HepG2 (cell line): Measurements from ENCODE around the gene PTPRH. TPM values are rescaled to one million over a fixed set of nuclear protein-coding genes. Genes with fewer than 3 reads are reported as not detected.
A peak's percentile ranks its signal among the peaks of the same experiment; 100 is the strongest.

Experiments
- ATAC-seq: fragments of 200-7000 bp; cut with Tn5 transposase; 3 replicates; pipeline ENCODE4 v1.9.1; 2020; ENCODE audit warnings: mild to moderate bottlenecking, moderate library complexity
- BruUV-seq: library from RNA; stranded (reverse); fragments of 400-500 nt; replicated peaks from 2 replicates; lab custom pipeline; 2021; lab: Mats Ljungman, UMichigan
- CTCF ChIA-PET: fragments of 300-600 bp; formaldehyde crosslinking; extraction: SDS; loops from one replicate; lab custom pipeline; 2021; ENCODE audit warnings: low total read pairs, inconsistent platforms, low intra/inter-chr PET ratio; lab: Yijun Ruan, JAX
- POLR2A ChIA-PET: fragments of 350-600 bp; sonication (Branson Sonifier 250); formaldehyde crosslinking; loops from one replicate; lab custom pipeline; 2020; ENCODE audit warnings: antibody characterized with exemption, inconsistent platforms; lab: Yijun Ruan, JAX
- DNase-seq: peaks from one replicate; pipeline ENCODE4 v3.0.0-alpha.2; 2015; ENCODE audit warnings: low spot score
- FAIRE-seq: peaks from 3 replicates; lab custom pipeline; 2011; peaks lifted over from hg19 to GRCh38; lab: Jason Lieb, UNC
- H2AFZ ChIP-seq: one replicate; pipeline ENCODE4 v1.6.1; 2011; ENCODE audit warnings: low read length, inconsistent platforms
- H3K27ac ChIP-seq: fragments of 300-600 bp; 3 replicates; pipeline ENCODE4 v1.8.0; 2011; ENCODE audit warnings: mixed run types, mild to moderate bottlenecking, mixed read lengths, low read length, inconsistent platforms; ENCODE audit not compliant: insufficient read depth; ENCODE audit errors: extremely low read length
- H3K27me3 ChIP-seq, 2 experiments: fragments of 200-600 bp in 1 of 2; 2 replicates in 1 of 2; 3 replicates in 1 of 2; pipeline versions ENCODE4 v1.6.0 to v1.8.0; 2011; ENCODE audit warnings: low read length in 2 of 2, mild to moderate bottlenecking in 2 of 2, moderate library complexity in 2 of 2, inconsistent platforms in 1 of 2; ENCODE audit not compliant: insufficient read depth in 2 of 2, control insufficient read depth in 1 of 2
- H3K36me3 ChIP-seq, 2 experiments: fragments of 200-600 bp in 1 of 2; replicated peaks in 1 of 2; 2 replicates in 1 of 2; 3 replicates in 1 of 2; pipeline versions ENCODE4 v1.5.1 to v1.8.0; 2011; ENCODE audit warnings: low read length in 2 of 2, inconsistent platforms in 1 of 2; ENCODE audit not compliant: insufficient read depth in 2 of 2, control insufficient read depth in 1 of 2
- H3K4me1 ChIP-seq: 2 replicates; pipeline ENCODE4 v1.5.1; 2012; ENCODE audit warnings: low read length, inconsistent platforms; ENCODE audit not compliant: insufficient read depth
- H3K4me2 ChIP-seq: 2 replicates; pipeline ENCODE4 v1.6.0; 2011; ENCODE audit warnings: low read depth, low read length, inconsistent platforms
- H3K4me3 ChIP-seq, 3 experiments: fragments of 200-600 bp in 1 of 3; sonication (generic), shearing (Covaris generic) in 1 of 3; replicated peaks in 1 of 3; 2 replicates each; pipeline ENCODE4 v1.5.1; 2011 to 2016; ENCODE audit warnings: low read length in 3 of 3, inconsistent platforms in 2 of 3, low read depth in 2 of 3, mild to moderate bottlenecking in 2 of 3, control low read depth in 1 of 3, mixed read lengths in 1 of 3; ENCODE audit not compliant: insufficient read depth in 1 of 3
- H3K79me2 ChIP-seq: one replicate; pipeline ENCODE4 v1.6.1; 2011; ENCODE audit warnings: low read length, inconsistent platforms; ENCODE audit not compliant: insufficient read depth
- H3K9ac ChIP-seq: 2 replicates; pipeline ENCODE4 v1.6.0; 2011; ENCODE audit warnings: mild to moderate bottlenecking, low read depth, low read length, inconsistent platforms; ENCODE audit not compliant: insufficient read depth
- H3K9me3 ChIP-seq: 2 replicates; pipeline ENCODE4 v1.5.1; 2012; ENCODE audit warnings: mild to moderate bottlenecking, low read length
- H4K20me1 ChIP-seq: 2 replicates; pipeline ENCODE4 v1.6.0; 2011; ENCODE audit warnings: inconsistent platforms, mild to moderate bottlenecking, low read length, moderate library complexity; ENCODE audit not compliant: insufficient read depth
- ATAD3A ChIP-seq: sonication (generic); formaldehyde crosslinking; IDR thresholded peaks from 2 replicates; pipeline ENCODE4 v1.4.0; 2020; ENCODE audit warnings: missing genetic modification reagents
- CBFB ChIP-seq: sonication (generic); formaldehyde crosslinking; IDR thresholded peaks from 2 replicates; pipeline ENCODE4 v1.4.0; 2020; ENCODE audit warnings: missing genetic modification reagents
- CBX5 ChIP-seq: sonication (generic); formaldehyde crosslinking; IDR thresholded peaks from 2 replicates; pipeline ENCODE4 v1.4.0; 2020; ENCODE audit warnings: missing genetic modification reagents, borderline replicate concordance
- JUNB ChIP-seq: sonication (generic); formaldehyde crosslinking; IDR thresholded peaks from 2 replicates; pipeline ENCODE4 v1.8.0; 2022; ENCODE audit warnings: missing genetic modification reagents, mild to moderate bottlenecking, borderline replicate concordance
- KMT2B ChIP-seq: IDR thresholded peaks from 2 replicates; pipeline ENCODE4 v1.6.1; 2016; ENCODE audit warnings: missing genetic modification reagents, missing compliant biosample characterization
- NR2F6 ChIP-seq, 2 experiments: IDR thresholded peaks; 2 replicates each; pipeline ENCODE4 v1.6.1; 2016; ENCODE audit warnings: antibody characterized with exemption in 1 of 2, mild to moderate bottlenecking in 1 of 2
- POLR2A ChIP-seq, 2 experiments: IDR thresholded peaks; 2 replicates each; pipeline ENCODE4 v1.6.1; 2011; ENCODE audit warnings: low read depth in 2 of 2, low read length in 2 of 2, mild to moderate bottlenecking in 1 of 2, moderate library complexity in 1 of 2; ENCODE audit not compliant: insufficient read depth in 1 of 2
- RFXAP ChIP-seq: sonication (generic); formaldehyde crosslinking; IDR thresholded peaks from 2 replicates; pipeline ENCODE4 v1.4.0; 2020; ENCODE audit warnings: missing genetic modification reagents, borderline replicate concordance
- ZBTB7A ChIP-seq: sonication (generic); formaldehyde crosslinking; IDR thresholded peaks from 2 replicates; pipeline ENCODE4 v1.8.0; 2022; ENCODE audit warnings: mild to moderate bottlenecking, missing genetic modification reagents
- ZNF121 ChIP-seq: sonication (generic); formaldehyde crosslinking; IDR thresholded peaks from 2 replicates; pipeline ENCODE4 v1.5.0; 2020; ENCODE audit warnings: mild to moderate bottlenecking, missing genetic modification reagents
- ZNF282 ChIP-seq: fragments of 450-650 bp; IDR thresholded peaks from 2 replicates; pipeline ENCODE4 v1.6.1; 2018; ENCODE audit not compliant: partially characterized antibody
- ZNF317 ChIP-seq: sonication (generic); formaldehyde crosslinking; IDR thresholded peaks from 2 replicates; pipeline ENCODE4 v1.5.0; 2020; ENCODE audit warnings: mild to moderate bottlenecking, missing genetic modification reagents
- ZNF33B ChIP-seq: sonication (generic); formaldehyde crosslinking; IDR thresholded peaks from 2 replicates; pipeline ENCODE4 v1.5.1; 2020; ENCODE audit warnings: mild to moderate bottlenecking, missing genetic modification reagents
- ZSCAN21 ChIP-seq: sonication (generic); formaldehyde crosslinking; IDR thresholded peaks from 2 replicates; pipeline ENCODE4 v1.8.0; 2022; ENCODE audit warnings: mild to moderate bottlenecking, missing genetic modification reagents, moderate library complexity, borderline replicate concordance
- whole genome bisulfite sequencing: methylation state at CpG from one replicate; pipeline ENCODE4 v1.1.6; 2017; ENCODE audit warnings: low lambda C conversion rate; 5-methylcytosine and 5-hydroxymethylcytosine counted together
- in situ Hi-C: cut with HindIII; loops from 2 replicates; pipeline ENCODE4 v1.10.0; 2017; ENCODE audit warnings: low pct_unique_long_range_greater_than_20kb; ENCODE audit not compliant: extremely low pct_ligation_motif_present
- intact Hi-C: fragments of 100-400 bp; cut with micrococcal nuclease; formaldehyde crosslinking; loops from one replicate; pipeline ENCODE4 v1.10.0; 2022; ENCODE audit not compliant: unreplicated experiment
- polyA plus RNA-seq, 8 experiments: library from polyadenylated mRNA; depleted of rRNA in 3 of 8; stranded (reverse) in 7 of 8; unstranded in 1 of 8; fragments of >200 nt; fragmentation: Illumina TruSeq in 4 of 8; extraction: Trizol in 4 of 8; gene quantifications; 2 replicates each; pipeline versions ENCODE4 v1.2.1 to v1.2.3, GENCODE V29; 2011 to 2016; ENCODE audit warnings: low read depth in 4 of 8, missing spikeins in 1 of 8, mixed read lengths in 1 of 8; ENCODE audit not compliant: insufficient read depth in 1 of 8
- total RNA-seq, 5 experiments: library from RNA; depleted of rRNA; stranded (reverse); fragments of >200 nt; fragmentation: Illumina TruSeq; extraction: Trizol; gene quantifications; 2 replicates each; pipeline ENCODE4 v1.2.3, GENCODE V29; 2016; ENCODE audit warnings: low read depth in 1 of 5

PTPRH gene
- total and polyA plus RNA-seq, 2 of the 13 experiments (the other 11 are each of a cell fraction or from before 2014, with no cell fraction given), result 14.7 to 125 TPM

DNA sequence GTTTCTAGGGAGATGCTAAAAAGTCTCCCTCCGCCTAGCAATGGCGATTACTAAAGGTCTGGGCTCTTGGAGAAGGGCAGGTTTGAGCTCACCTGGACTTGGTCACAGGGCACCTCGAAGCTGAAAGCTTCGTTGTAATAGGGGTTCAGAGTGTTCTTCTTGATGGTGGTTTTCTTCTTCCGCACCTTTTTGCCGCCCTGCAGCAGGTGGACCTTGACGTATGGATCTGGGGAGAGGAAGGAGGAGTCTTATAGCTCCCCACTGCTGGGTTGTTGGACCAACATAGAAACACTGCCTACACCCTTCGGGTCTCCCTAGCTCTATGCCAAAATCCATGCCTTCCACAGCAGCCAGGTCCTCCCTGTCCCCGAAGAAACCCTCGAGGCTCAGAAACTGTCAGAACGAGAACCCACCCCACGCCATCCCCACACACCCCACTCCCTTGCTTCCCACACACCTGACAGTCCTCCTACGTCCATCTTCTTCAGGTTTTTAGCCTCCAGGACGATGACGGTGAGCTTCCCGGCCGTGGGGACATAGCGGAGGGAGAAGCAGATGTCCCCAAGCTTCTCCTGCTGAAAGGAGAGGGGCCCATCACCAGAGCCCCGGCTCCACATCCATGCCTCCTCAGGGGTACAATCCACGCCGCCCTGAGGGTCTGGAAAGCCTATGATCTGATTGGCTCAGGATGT lies 34.7 kb downstream of the PTPRH start:
- WGBS, result 61% methylated on average over 17 of the region's 21 CpGs
- Histone ChIP-seq H3K9ac (no peak overlapping the region), H3K79me2 (no peaks in the 10 kb centered on the region), H3K4me1 (peaks cover 31% of the 10 kb centered on the region), H3K9me3 (no peaks in the 10 kb centered on the region), H3K36me3 (no peaks in the 10 kb centered on the region), H3K27me3 (peaks cover 3 to 48% of the 10 kb centered on the region in 2 experiments), H3K27ac (no peak overlapping the region), H2AFZ (no peak overlapping the region), H3K4me3 (peak overlapping the region in 1 of 3 experiments; percentile 77; a peak in 1 of 6 replicates), H3K4me2 (peak overlapping the region; percentile 94; the same call in 1 of the 2 replicates), H4K20me1 (peaks cover 4% of the 10 kb centered on the region; the same call in 1 of the 2 replicates)
- no TSS peak for BruUV-seq
- in situ Hi-C loops, result no loop called here
- ChIA-PET POLR2A (interaction anchor here (0.9 to 1.7 kb wide), 3 partner anchors 32 to 233 kb away, joined by 3 to 7 read pairs (median 3); partner anchors contain the start of gene UBE2S), CTCF (no interaction called here)
- intact Hi-C loops, result no loop called here
- TF ChIP-seq POLR2A (IDR thresholded peaks at IDR 0.05; ENCODE audit: insufficient read depth in 1 of 2, low read depth in 2 of 2, low read length in 2 of 2) (no peak), ZSCAN21 (CRISPR knock-in tag) (no peak), ATAD3A (no peak), ZNF121 (CRISPR knock-in tag) (no peak), ZNF317 (CRISPR knock-in tag) (no peak), RFXAP (no peak), ZNF282 (no peak), CBFB (no peak), ZBTB7A (CRISPR knock-in tag) (no peak), JUNB (CRISPR knock-in tag) (no peak), ZNF33B (CRISPR knock-in tag) (no peak), CBX5 (CRISPR knock-in tag) (no peak), KMT2B (CRISPR knock-in tag) (no peak), NR2F6 (IDR thresholded peaks at IDR 0.05) (no peak), NR2F6 (CRISPR knock-in tag; IDR thresholded peaks at IDR 0.05) (no peak)
- no peak for FAIRE-seq
- ATAC-seq, result no peak
- no peak for DNase-seq
